Transverse colon (tissue), 4 donors: Measurements from ENCODE around the gene STARD9. TPM values are rescaled to one million over a fixed set of nuclear protein-coding genes. Genes with fewer than 3 reads are reported as not detected.

ENCODE experiments used
- DNase-seq: peaks from one replicate; pipeline ENCODE4 v3.0.0-alpha.2; 2019
- H3K27ac ChIP-seq, 4 donors: fragments of 200-600 bp; sonication (generic); 2 replicates each; pipeline ENCODE4 v1.5.1; 2016 to 2018; ENCODE audit warnings: inconsistent platforms in 4 of 4
- H3K27me3 ChIP-seq: fragments of 200-600 bp; sonication (generic); 2 replicates; pipeline ENCODE4 v1.5.1; 2017; ENCODE audit warnings: inconsistent platforms
- H3K36me3 ChIP-seq, 4 donors: fragments of 200-600 bp; sonication (generic); 2 replicates each; pipeline ENCODE4 v1.5.1; 2017 to 2019; ENCODE audit warnings: inconsistent platforms in 4 of 4
- H3K4me1 ChIP-seq, 4 donors: fragments of 200-600 bp; sonication (generic); 2 replicates each; pipeline ENCODE4 v1.5.1; 2017 to 2020; ENCODE audit warnings: inconsistent platforms in 4 of 4
- H3K4me3 ChIP-seq, 4 donors: fragments of 200-600 bp; sonication (generic); 1 replicate in 1 of 4; 2 replicates in 3 of 4; pipeline versions ENCODE4 v1.5.1 to v1.6.1; 2017 to 2019; ENCODE audit warnings: inconsistent platforms in 4 of 4
- H3K9me3 ChIP-seq, 2 donors: fragments of 200-600 bp; sonication (generic); 2 replicates each; pipeline ENCODE4 v1.5.1; 2017 to 2019; ENCODE audit warnings: inconsistent platforms in 2 of 2
- CTCF ChIP-seq, 5 experiments: fragments of 200-600 bp in 3 of 5; fragments of 450-650 bp in 2 of 5; sonication (generic) in 3 of 5; IDR thresholded peaks; 1 replicate in 2 of 5; 2 replicates in 3 of 5; pipeline ENCODE4 v1.5.1; 2016 to 2017; ENCODE audit warnings: antibody characterized with exemption in 5 of 5, inconsistent platforms in 3 of 5, mild to moderate bottlenecking in 2 of 5, moderate library complexity in 1 of 5
- EP300 ChIP-seq: sonication (generic); formaldehyde crosslinking; IDR thresholded peaks from one replicate; pipeline ENCODE4 v1.6.1; 2017; ENCODE audit warnings: antibody characterized with exemption, low read depth
- POLR2A ChIP-seq: fragments of 450-650 bp; IDR thresholded peaks from one replicate; pipeline ENCODE4 v1.6.1; 2016; ENCODE audit warnings: antibody characterized with exemption, mild to moderate bottlenecking, moderate library complexity
- POLR2AphosphoS5 ChIP-seq, 3 donors: sonication (generic); formaldehyde crosslinking; IDR thresholded peaks; one replicate each; pipeline ENCODE4 v1.6.1; 2016; ENCODE audit warnings: antibody characterized with exemption in 3 of 3
- WGBS, 2 donors: methylation state at CpG; one replicate each; pipeline ENCODE4 v1.1.5; 2018; ENCODE audit warnings: low coverage in 1 of 2; 5-methylcytosine and 5-hydroxymethylcytosine counted together
- in situ Hi-C, 4 donors: fragments of 200-750 bp; cut with MboI; loops; one replicate each; pipeline versions ENCODE4 v1.15.0 to v1.15.1; 2017; ENCODE audit warnings: low sequenced_read_pairs in 3 of 4, low pct_ligation_motif_present in 1 of 4, low pct_unique_long_range_greater_than_20kb in 1 of 4
- intact Hi-C: fragments of 100-400 bp; cut with DNase I; formaldehyde crosslinking; loops from one replicate; pipeline ENCODE4 v1.15.1; 2023; ENCODE audit warnings: low total_unique reads
- total RNA-seq, 4 donors: library from RNA; depleted of rRNA; stranded (reverse); fragments of >200 nt; gene quantifications; one replicate each; pipeline ENCODE4 v1.1.0, GENCODE V29; 2016

The STARD9 gene
- total RNA-seq, 4 donors from 2014 or later, result 11.1 to 52.5 (median 22.4) TPM

- TF ChIP-seq POLR2AphosphoS5 (IDR thresholded peaks at IDR 0.05) (no peak), EP300 (no peak), POLR2A (no peak), CTCF (IDR thresholded peaks at IDR 0.05) (no peak)
- H3K4me1 ChIP-seq, result peaks cover 0 to 4% (median 1%) of the 10 kb centered on the region in 4 donors
- H3K27me3 ChIP-seq, result no peaks in the 10 kb centered on the region
- DNase-seq, result no peak
- no peak overlapping the region for H3K27ac ChIP-seq
- no peaks in the 10 kb centered on the region for H3K36me3 ChIP-seq
- intact Hi-C loops, result no loop called here
- in situ Hi-C loops, result loop anchor here in 3 of 4 donors (10.0 to 25.0 kb wide), 2 partner anchors 218 to 580 kb away; partner anchors contain the start of gene TTBK2 (in 3 of the 3)
- H3K4me3 ChIP-seq, result no peak overlapping the region
- 50 to 71% methylated on average over 2 of the region's 2 CpGs for WGBS, 2 donors
- no peaks in the 10 kb centered on the region for H3K9me3 ChIP-seq
These were observed 131.7 kb downstream of the STARD9 start for GRCh38 chr15:42707068-42707467.

GRCh38 chr15:42707873-42708544 lies 132.6 kb downstream of the STARD9 start:
- Histone ChIP-seq H3K36me3 (no peaks in the 10 kb centered on the region), H3K4me3 (no peak overlapping the region), H3K9me3 (no peaks in the 10 kb centered on the region), H3K27me3 (no peaks in the 10 kb centered on the region), H3K4me1 (peaks cover 0 to 4% (median 1%) of the 10 kb centered on the region in 4 donors), H3K27ac (no peak overlapping the region)
- TF ChIP-seq EP300 (no peak), POLR2AphosphoS5 (IDR thresholded peaks at IDR 0.05) (no peak), POLR2A (no peak), CTCF (IDR thresholded peaks at IDR 0.05) (no peak)
- in situ Hi-C loops (loop anchor here in 3 of 4 donors (10.0 to 25.0 kb wide), 2 partner anchors 217 to 579 kb away; partner anchors contain the start of gene TTBK2 (in 3 of the 3)), intact Hi-C loops (no loop called here)
- 79 to 80% methylated on average over 2 to 3 of the region's 3 CpGs for WGBS, 2 donors
- DNase-seq, result no peak

- Histone ChIP-seq H3K4me3 (no peak overlapping the region), H3K4me1 (peaks cover 0 to 4% (median 1%) of the 10 kb centered on the region in 4 donors), H3K27ac (no peak overlapping the region), H3K36me3 (no peaks in the 10 kb centered on the region), H3K27me3 (no peaks in the 10 kb centered on the region), H3K9me3 (no peaks in the 10 kb centered on the region)
- no peak for TF ChIP-seq POLR2AphosphoS5 (IDR thresholded peaks at IDR 0.05)
- no peak for TF ChIP-seq POLR2A
- no peak for TF ChIP-seq EP300
- no peak for TF ChIP-seq CTCF (IDR thresholded peaks at IDR 0.05)
- 87 to 100% methylated on average over 2 of the region's 2 CpGs for WGBS, 2 donors
- in situ Hi-C loops (loop anchor here in 1 of 4 donors (25.0 kb wide), 1 partner anchor 577 kb away; no protein-coding TSS in a partner anchor), intact Hi-C loops (no loop called here)
- no peak for DNase-seq
These were observed 135.3 kb downstream of the STARD9 start for GRCh38 chr15:42710662-42711061.

GRCh38 chr15:42711746-42712145 lies 136.3 kb downstream of the STARD9 start:
- DNase-seq, result no peak
- 80 to 94% methylated on average over 2 to 3 of the region's 3 CpGs for WGBS, 2 donors
- Histone ChIP-seq H3K36me3 (no peaks in the 10 kb centered on the region), H3K9me3 (no peaks in the 10 kb centered on the region), H3K27me3 (no peaks in the 10 kb centered on the region), H3K4me3 (no peak overlapping the region), H3K27ac (no peak overlapping the region), H3K4me1 (peaks cover 0 to 4% (median 1%) of the 10 kb centered on the region in 4 donors)
- in situ Hi-C loops (loop anchor here in 1 of 4 donors (25.0 kb wide), 1 partner anchor 576 kb away; no protein-coding TSS in a partner anchor), intact Hi-C loops (no loop called here)
- TF ChIP-seq CTCF (IDR thresholded peaks at IDR 0.05), result no peak
- TF ChIP-seq POLR2AphosphoS5 (IDR thresholded peaks at IDR 0.05), result no peak
- no peak for TF ChIP-seq EP300
- TF ChIP-seq POLR2A, result no peak
